Islet of Langerhans (tissue), 1 donor: ENCODE data around the gene RHBDL1.
"Not testable (repeated sequence)": the region's sequence is repeated elsewhere in the genome, so short reads cannot be mapped to it uniquely, and the experiment has no call there.

Experiments used
- FAIRE-seq: peaks from one replicate; lab custom pipeline; 2011; peaks lifted over from hg19 to GRCh38; lab: Jason Lieb, UNC

The RHBDL1 gene

DNA sequence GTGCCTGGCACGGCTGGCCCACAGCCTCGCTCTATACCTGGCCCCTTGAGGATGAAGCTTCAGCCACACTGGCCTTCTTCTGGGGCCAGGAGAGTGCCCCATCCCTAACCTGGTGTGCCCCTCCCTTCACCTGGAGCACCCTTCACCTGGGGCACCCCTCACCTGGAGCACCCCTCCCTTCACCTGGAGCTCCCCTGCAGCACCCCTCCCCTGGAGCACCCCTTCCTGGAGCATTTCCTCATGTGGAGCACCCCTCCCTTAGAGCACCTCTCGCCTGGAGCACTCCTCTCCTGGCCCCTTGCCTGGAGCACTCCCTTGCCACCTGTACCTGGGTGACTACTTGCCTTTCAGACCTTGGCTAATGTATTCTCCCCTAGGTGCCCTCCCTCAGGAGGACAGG, 32.5 kb downstream of the RHBDL1 start:
- no peak for FAIRE-seq

DNA sequence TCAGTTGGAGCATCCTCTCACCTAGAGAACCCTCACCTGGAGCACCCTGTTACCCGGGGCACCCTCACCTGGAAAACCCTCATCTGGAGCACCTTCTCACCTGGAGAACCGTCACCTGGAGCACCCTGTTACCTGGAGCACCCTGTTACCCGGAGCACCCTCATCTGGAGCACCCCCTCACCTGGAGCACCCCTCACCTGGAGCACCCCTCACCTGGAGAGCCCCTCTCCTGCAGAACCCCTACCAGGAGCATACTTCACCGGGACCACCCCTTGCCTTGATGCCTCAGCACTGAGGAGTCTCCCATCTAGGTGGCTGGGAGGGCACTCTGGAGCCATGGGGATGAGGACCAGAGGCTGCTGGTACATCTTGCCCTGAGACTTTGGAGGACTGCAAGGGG, 33.5 kb downstream of the RHBDL1 start:
- no peak for FAIRE-seq

DNA sequence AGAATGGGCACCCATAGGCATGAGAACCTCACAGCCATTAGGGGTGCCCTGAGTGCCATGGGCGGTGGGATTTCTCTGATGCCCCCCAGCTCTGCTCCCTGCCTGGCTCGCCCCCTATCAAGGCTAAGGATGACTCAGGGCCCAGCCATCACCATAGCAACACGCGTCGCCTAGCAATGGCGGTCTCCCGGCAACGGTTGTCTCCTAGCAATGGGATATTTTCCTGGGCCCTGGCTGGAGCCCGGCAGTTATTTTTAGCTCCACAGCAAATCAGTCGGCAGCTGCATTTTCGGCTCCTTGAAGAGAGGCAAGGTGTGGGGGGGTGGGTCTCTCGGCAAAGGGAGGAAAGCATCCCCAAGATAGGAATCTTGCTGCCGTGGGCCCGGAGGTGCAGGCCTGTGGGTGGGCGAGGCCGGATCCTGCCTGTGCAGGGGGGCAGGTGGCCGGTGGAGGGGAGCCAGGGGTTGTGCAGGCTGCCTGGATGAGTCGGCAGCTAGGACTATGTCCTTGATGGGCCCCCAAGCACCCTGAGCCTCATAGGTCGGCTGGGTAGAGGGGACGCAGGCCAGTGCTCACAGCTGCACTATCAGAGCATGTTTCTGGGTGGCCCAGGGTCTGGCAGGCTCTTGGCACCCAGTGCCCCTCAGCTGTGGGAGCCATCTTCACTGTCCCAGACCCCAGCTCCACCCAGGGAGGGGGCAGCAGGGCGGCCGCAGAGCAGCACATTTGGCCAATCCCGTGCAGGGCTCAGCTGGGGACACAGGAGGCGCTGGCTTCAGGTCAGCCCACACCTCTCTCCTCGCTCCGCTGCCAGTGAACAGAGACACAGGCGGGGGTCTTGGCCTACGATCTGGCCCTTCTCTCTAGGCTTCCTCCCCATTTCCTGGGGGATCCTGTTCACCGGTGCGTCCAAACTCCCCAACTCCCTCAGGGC, 34.4 kb downstream of the RHBDL1 start:
- FAIRE-seq: no peak

DNA sequence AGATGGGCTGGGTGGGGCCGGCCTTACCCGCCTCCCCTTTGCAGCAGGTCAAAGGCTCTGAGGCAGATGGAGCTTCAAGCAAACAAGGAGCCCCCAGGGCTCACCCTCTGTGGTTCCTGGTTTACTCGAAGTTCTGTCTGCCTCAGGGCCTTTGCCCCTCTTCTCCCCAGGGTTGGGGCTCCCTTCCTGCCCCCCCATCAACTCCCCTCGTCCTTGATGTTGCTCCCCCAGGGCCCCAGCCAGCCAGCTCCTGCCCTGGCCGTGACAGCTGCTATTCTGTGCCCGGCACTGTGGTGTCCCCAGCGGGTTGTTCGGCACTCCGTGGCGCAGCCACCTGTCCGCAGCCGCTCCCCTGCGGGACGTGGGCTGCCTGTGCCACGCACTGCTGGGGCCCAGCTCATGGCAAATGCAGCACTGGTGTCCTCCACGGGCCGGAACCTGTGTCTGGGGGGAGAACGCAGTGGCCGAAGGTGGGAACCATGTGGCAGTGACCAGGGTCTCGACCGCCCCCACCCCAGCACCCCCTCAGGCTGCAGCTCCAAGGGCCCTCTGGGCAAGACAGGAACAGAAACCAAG, 35.1 kb downstream of the RHBDL1 start:
- no peak for FAIRE-seq

DNA sequence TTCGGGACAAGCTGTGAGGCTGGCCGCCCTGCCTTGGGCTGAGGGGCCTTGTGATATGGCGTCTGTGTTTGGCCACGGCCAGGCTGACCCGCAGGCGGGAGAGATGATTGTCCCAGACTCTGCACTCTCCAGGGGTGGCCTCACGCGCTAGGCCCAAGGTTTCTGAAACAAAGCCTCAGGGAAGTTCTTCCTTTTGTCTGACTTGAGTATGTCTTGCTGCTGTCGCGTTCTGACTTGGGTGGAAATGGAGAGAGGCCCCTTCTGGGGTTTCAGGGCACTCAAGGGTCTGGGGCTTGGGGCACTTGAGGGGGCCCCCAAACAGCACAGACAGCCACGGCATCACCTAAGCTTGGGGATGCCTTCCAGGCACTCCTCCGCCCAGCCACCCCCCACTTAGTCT, 35.6 kb downstream of the RHBDL1 start:
- no peak for FAIRE-seq

DNA sequence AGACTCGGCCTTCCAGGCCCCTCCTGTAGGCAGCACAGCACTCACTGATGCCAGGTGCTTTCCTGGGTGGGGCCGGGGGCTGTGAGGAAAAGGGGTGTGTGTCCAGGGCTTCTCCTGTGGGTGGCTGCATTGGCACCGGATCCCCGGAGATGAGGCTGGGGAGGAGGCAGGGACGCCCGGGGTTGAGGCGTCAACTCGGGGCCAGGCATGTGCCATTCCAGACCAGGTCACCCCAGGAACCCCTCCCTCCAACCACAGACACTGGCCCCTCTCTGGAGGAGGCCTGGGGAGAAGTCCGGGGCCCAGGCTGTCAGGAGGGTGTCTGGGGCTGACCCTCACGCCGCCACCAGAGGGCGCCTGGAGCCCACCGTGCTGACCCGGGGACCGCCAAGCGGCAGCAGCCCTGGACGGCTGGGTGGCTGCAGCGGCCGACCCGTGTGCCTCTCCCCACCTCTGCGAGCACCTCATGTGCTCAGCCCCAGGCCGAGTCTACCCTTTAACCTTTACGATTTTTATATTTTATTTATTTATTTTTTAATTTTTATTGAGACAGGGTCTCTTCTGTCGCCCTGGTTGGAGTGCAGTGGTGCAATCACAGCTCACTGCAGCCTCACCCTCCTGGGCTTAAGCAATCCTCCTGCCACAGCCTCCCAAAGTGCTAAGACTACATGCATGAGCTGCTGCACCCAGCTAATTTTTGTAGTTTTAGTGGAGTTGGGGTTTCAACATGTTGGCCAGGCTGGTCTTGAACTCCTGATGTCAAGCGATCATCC, 36.3 kb downstream of the RHBDL1 start:
- FAIRE-seq: no peak

DNA sequence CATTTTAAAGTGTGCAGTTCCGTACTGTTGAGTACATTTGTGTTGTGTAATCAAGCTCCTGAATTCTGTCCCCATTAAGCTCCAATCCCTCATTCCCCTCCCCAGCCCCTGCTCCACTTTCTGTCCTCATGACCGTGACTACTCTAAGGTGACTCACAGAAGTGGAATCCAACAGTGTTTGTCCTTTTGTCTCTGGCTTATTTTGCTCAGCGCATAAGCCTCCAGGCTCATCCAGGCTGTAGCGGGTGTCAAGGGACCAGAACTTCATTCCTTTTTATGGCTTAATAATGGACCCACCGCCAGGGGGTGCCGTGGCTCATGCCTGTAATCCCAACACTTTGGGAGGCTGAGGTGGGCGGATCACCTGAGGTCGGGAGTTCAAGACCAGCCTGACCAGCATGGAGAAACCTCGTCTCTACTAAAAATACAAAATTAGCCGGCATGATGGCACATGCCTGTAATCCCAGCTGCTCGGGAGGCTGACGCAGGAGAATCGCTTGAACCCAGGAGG, 37.3 kb downstream of the RHBDL1 start:
- not testable (repeated sequence) for FAIRE-seq

DNA sequence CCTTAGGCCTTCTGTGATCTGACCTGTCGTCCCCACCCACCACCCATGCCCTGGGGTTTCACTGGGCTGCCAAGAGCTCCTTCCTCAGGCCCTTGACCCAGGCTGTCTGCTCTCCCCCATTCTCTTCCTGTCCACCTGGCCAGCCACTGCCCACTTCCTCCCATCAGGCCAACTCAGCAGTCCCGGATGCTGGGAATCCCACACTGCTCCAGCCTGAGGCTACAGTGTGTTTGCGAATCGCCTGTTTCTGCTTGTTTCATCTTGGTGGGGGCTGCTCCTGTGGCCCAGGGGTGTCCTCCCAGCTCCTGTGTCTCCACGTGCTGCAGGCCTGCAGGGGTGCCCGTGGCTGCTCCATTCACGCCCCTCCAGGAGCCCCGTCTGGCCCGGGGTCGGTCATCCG, 38.6 kb downstream of the RHBDL1 start:
- FAIRE-seq: no peak

DNA sequence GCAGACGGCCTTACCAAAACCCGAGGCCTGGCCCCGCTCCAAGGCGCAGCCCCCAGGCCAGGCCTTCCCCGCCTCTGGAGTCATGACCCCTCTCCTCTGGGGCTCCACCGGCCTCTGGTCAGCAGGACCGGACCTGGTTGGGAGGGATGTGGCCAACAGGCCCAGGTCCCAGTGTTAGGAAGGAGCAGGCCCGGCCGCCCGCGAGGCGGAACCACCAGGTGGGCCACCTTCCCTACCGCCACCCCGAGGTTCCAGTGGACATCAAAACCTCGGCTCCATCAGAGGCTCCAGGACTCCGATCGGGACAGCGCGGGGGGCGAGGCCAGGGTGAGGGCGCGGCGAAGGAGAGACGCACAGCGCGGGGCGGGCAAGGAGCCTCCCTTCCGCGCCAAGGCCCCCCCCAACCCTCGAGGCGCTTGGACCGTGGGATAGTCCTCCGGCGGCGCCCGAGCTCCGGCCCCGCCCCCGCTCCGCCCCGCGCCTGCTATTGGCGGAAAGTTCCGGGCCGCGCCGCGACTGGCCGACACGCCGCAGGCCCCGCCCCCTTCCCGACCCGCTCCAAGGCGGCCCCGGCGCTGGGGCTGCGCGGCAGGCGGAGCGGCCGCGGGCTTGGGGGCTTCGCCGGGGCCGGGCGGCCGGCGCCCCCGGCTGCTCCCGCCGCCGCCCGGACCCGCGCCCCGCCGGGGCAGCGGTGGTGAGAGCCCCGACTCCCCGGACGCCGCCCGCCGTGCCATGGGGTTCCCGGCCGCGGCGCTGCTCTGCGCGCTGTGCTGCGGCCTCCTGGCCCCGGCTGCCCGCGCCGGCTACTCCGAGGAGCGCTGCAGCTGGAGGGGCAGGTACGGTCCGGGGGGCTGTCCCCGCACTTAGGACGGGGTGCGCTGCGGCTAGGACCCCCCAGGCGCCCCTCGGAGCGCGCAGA, 39.3 kb downstream of the RHBDL1 start, which contains the start of gene METRN:
Gene METRN (plus strand): TSS at position 561 of the 919 bp plus-strand sequence. CDS start 172 bp downstream, at position 733.
- no peak for FAIRE-seq

DNA sequence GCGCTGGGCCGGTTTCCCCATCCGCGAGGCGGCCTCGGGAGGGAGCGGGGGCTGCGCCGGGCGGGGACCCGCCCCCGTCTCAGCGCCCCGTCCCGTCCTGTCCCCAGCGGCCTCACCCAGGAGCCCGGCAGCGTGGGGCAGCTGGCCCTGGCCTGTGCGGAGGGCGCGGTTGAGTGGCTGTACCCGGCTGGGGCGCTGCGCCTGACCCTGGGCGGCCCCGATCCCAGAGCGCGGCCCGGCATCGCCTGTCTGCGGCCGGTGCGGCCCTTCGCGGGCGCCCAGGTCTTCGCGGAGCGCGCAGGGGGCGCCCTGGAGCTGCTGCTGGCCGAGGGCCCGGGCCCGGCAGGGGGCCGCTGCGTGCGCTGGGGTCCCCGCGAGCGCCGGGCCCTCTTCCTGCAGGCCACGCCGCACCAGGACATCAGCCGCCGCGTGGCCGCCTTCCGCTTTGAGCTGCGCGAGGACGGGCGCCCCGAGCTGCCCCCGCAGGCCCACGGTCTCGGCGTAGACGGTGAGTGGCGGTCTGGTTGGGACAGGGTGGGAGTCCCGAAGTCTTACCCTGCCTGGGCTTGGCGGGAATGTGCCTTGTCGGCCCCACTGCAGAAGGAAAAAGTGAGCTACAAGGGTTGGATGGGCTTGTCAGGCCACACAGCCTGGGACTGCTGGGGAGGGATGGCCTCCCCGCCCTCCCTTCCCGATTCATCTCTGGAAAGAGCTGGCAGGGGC, 40.2 kb downstream of the RHBDL1 start:
- no peak for FAIRE-seq

DNA sequence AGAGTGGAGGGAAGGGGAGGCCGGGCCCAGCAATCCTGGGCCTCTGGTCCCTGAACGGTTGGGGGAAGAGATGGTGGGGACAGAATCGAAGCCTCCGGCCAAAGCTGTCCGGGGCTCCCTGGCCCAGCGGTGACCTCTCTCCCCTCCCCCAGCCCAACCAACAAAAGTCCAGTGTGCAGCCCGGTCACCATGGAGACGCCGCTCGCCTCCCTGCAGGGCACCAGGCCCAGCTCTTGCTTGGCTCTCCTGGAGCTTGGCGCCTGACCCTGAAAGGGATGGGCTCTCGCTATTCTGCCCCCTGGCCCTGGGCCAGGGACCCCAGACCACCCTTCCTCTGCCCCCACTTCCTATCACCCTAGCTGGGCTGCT, 40.7 kb downstream of the RHBDL1 start:
- FAIRE-seq: no peak

DNA sequence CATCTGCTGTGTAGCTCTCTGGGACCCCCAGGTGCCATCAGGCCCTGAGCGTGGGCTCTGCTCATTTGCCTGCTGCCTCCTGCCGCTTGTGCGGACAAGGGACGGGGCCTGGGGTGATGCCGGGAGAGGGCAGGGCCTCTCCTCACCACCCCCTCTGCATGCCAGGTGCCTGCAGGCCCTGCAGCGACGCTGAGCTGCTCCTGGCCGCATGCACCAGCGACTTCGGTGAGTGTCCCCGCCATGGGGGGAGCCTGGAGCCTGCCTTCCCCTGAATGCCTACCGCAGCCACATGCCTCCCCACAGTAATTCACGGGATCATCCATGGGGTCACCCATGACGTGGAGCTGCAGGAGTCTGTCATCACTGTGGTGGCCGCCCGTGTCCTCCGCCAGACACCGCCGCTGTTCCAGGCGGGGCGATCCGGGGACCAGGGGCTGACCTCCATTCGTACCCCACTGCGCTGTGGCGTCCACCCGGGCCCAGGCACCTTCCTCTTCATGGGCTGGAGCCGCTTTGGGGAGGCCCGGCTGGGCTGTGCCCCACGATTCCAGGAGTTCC, 41.4 kb downstream of the RHBDL1 start:
- no peak for FAIRE-seq

DNA sequence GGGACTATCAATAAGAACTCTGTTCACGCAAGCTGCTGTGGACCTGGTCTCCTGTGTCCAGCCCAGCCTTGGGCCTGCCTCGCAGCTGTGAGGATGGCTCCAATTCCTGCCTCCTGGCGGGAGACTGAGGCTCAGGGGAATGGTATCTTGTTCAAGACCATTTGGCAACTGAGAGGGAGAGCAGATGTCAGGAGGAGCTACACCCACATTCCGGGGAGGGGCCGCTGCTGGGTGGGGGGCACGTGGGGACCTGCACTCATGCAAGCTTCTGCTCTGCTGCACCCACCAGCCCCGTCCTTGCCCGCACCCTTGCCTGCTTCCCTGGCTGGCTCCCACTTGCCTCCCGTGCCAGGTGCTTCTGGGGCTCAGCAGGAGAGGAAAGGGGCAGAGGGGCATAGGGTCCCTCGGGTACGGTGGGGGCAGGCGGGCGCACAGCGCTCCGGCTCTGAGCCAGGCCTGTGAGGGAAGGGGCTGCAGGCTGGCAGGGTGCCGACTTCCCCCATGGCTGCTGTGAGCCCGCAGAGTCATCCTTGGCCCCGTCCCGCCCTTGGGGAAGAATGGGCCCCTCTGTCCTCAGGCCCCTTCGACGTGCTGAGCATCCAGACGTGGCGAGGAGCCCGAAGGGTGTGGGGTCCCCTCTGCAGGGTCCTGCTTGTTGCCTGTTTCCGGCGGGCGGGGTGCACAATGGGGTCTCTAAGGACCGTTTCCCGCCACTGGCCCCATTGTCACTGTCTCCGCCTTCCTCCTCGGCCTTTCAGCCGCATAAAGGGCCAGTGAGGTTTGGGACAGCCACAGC, 42.2 kb downstream of the RHBDL1 start:
- FAIRE-seq: no peak

DNA sequence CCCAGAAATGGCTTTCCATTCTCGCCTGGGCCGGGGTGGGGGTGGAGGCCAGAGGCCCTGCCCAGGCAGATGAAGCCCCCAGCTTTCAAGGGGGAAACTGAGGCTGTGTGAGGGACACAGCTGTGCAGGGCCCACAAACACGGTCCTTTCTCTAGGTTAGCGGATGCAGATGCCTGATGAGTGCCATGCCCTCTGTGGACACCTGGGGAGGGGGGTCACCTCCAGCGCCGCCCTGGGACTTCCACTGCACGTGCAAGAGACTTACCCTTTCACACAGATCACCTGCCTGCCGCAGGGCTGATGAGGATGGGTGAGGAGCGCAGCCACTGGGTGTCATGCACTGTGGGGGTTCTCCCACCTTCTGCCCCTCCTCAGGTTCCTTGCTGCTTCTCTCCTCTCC, 42.9 kb downstream of the RHBDL1 start:
- FAIRE-seq: no peak

DNA sequence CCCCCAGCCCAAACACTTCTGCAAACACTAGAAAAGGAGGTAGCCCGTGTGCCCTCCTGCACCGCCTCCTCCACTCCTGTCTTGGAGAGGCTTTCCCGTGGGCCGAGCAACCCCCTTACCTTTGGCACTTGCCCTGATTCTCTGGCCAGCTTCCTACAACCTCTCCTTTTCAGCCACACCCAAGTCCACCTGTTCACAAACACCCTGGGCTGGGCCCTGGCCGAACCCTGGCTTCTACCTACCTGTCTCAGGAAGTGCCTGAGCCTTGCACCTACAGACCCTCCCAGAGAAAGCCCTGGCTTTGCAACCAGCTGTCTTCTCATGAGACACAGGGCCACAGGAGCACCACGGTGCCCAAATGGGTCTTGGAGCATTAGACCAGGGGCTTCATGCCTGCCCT, 43.5 kb downstream of the RHBDL1 start:
- FAIRE-seq: no peak

DNA sequence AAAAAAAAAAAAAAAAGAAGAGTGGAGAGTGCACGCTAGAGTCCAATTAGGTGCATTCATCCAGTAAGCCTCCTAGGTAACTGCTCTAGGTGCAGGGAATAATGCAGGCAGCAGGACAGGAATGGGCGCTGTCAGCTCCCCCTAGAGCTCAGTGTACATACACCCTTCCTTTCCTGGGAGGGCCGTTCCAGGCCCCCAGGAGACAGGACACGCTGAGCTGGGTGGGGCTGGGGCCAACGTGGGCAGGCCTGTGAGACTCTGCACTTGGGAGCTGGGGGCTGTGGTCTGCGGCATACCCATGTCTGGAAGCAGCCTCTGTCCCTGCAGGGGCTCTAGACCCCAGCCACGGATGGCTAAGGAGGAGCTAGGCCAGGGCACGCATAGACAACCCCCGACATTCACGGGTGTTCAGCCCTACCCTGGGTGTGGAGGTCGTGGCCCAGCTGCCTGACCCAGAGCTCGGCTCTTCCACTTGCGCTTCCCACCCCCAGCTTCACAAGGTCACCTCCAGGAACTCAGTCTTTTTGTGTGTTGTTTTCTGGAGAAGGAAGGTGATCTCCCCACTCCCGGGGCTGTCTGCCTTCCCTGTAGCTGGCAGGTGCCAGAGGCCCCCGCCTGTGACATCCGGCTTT, 44.5 kb downstream of the RHBDL1 start:
- no peak for FAIRE-seq

DNA sequence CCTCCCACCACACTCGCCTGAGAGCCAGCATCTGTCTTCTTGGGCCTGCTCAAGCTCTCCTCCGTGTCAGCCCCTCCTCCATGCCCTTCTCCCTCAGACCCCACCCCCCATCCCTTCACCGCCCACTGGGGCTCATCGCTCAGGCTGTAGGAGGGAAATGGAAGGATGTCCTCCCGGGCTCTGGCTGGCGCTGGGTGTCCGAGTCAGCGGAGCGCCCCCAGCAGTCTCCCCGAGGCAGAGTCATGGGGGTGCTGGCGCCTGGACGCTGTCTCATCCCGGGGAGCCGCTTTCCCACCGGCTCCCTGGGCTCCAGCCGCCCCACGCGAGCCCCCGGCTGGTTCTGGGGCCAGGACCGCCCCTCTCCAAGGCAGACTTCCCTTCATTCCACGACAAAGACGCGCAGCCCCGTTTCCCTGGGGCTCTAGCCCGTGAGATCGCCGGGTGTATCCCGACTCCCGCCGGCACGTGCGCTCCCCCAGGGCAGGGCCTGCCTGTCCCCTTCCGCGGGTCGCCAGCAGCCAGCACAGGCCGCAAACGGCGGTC, 45.0 kb downstream of the RHBDL1 start:
- FAIRE-seq: no peak

DNA sequence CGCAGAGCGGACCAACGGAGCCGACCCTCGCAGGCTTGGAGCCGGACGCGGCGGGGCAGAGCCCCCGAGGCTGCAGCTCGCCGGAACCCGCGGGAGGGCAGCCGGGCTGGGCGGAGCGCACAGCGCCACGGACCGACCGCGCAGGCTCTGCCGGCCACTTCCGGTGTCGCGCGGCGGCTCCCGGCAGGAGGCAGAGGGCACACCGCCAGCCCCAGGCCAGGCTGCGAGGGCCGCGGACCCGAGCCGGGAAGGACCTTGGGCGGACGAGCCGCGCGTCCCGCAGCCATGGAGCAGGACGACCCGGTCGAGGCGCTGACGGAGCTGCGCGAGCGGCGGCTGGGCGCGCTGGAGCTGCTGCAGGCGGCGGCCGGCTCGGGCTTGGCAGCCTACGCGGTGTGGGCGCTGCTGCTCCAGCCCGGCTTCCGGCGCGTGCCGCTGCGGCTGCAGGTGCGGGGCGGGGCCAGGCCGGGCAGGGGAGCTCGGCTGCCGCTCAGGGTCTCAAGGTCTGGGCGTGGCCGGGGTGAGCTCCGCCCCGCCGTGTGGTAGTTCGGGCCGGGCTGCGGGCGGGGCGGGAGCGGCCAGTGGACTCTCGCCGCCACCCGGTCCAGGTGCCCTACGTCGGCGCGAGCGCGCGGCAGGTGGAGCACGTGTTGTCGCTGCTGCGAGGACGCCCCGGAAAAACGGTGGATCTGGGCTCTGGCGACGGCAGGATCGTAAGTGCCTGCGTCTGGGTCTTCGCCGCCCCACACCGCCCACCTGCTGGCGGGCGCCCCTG, 45.7 kb downstream of the RHBDL1 start, which contains the start of gene ANTKMT:
Gene ANTKMT (plus strand): TSS at position 157 of the 775 bp plus-strand sequence. CDS start 129 bp downstream, at position 286.
- FAIRE-seq: no peak
